Mesenchymal stem cell (in vitro differentiated cells and primary cell): ENCODE results near the gene SAMD4A.

Experiments used
- DNase-seq: peaks from one replicate; pipeline ENCODE4 v3.0.0-alpha.2; 2013
- H2AFZ ChIP-seq: one replicate; pipeline ENCODE4 v1.6.1; 2013; ENCODE audit warnings: low read depth, mild to moderate bottlenecking, control low read depth, inconsistent platforms, low read length, moderate library complexity
- H2AK5ac ChIP-seq: 2 replicates; pipeline ENCODE4 v1.6.1; 2013; ENCODE audit warnings: low read length, moderate library complexity, mild to moderate bottlenecking, inconsistent platforms; ENCODE audit not compliant: severe bottlenecking
- H2BK120ac ChIP-seq: one replicate; pipeline ENCODE4 v1.6.1; 2013; ENCODE audit warnings: low read depth, mild to moderate bottlenecking, inconsistent platforms, low read length, moderate library complexity
- H2BK12ac ChIP-seq, 2 experiments: one replicate each; pipeline ENCODE4 v1.6.1; 2013; ENCODE audit warnings: inconsistent platforms in 2 of 2, low read length in 2 of 2, mild to moderate bottlenecking in 2 of 2, moderate library complexity in 2 of 2, control low read depth in 1 of 2
- H2BK15ac ChIP-seq: one replicate; pipeline ENCODE4 v1.6.1; 2013; ENCODE audit warnings: mild to moderate bottlenecking, low read depth, inconsistent platforms; ENCODE audit not compliant: poor library complexity, severe bottlenecking
- H2BK5ac ChIP-seq: 2 replicates; pipeline ENCODE4 v1.6.1; 2013; ENCODE audit warnings: low read depth, mild to moderate bottlenecking, low read length, control low read depth, inconsistent platforms; ENCODE audit not compliant: poor library complexity, severe bottlenecking
- H3K14ac ChIP-seq, 2 experiments: one replicate each; pipeline ENCODE4 v1.6.1; 2013; ENCODE audit warnings: inconsistent platforms in 2 of 2, low read length in 2 of 2, control low read depth in 1 of 2, mild to moderate bottlenecking in 1 of 2, moderate library complexity in 1 of 2
- H3K18ac ChIP-seq, 2 experiments: one replicate each; pipeline ENCODE4 v1.6.1; 2013; ENCODE audit warnings: inconsistent platforms in 2 of 2, low read length in 2 of 2, control low read depth in 1 of 2, low read depth in 1 of 2, mild to moderate bottlenecking in 1 of 2
- H3K23ac ChIP-seq, 2 experiments: one replicate each; pipeline ENCODE4 v1.6.1; 2013; ENCODE audit warnings: inconsistent platforms in 2 of 2, low read length in 2 of 2, mild to moderate bottlenecking in 2 of 2, moderate library complexity in 2 of 2, control low read depth in 1 of 2
- H3K27ac ChIP-seq: 2 replicates; pipeline ENCODE4 v1.5.1; 2013; ENCODE audit warnings: mild to moderate bottlenecking, moderate library complexity, low read length, control low read depth, inconsistent platforms; ENCODE audit not compliant: poor library complexity, severe bottlenecking
- H3K27me3 ChIP-seq, 2 experiments: 2 replicates each; pipeline versions ENCODE4 v1.6.1 to v1.7.0; 2013; ENCODE audit warnings: low read length in 2 of 2, mild to moderate bottlenecking in 2 of 2, moderate library complexity in 2 of 2, control low read depth in 1 of 2, inconsistent platforms in 1 of 2; ENCODE audit not compliant: control insufficient read depth in 1 of 2, insufficient read depth in 1 of 2
- H3K36me3 ChIP-seq, 2 experiments: 2 replicates each; pipeline versions ENCODE4 v1.6.1 to v1.7.0; 2013; ENCODE audit warnings: low read length in 2 of 2, control low read depth in 1 of 2, inconsistent platforms in 1 of 2, low read depth in 1 of 2, mild to moderate bottlenecking in 1 of 2; ENCODE audit not compliant: insufficient read depth in 2 of 2, control insufficient read depth in 1 of 2
- H3K4ac ChIP-seq, 2 experiments: one replicate each; pipeline ENCODE4 v1.6.1; 2013; ENCODE audit warnings: inconsistent platforms in 2 of 2, low read length in 2 of 2, mild to moderate bottlenecking in 2 of 2, moderate library complexity in 2 of 2, control low read depth in 1 of 2, low read depth in 1 of 2
- H3K4me1 ChIP-seq: 2 replicates; pipeline ENCODE4 v1.6.1; 2013; ENCODE audit warnings: low read depth, low read length, control low read depth; ENCODE audit not compliant: control insufficient read depth, insufficient read depth
- H3K4me2 ChIP-seq: 2 replicates; pipeline ENCODE4 v1.6.1; 2013; ENCODE audit warnings: low read length, mild to moderate bottlenecking, inconsistent platforms; ENCODE audit not compliant: poor library complexity, severe bottlenecking
- H3K4me3 ChIP-seq, 2 experiments: 2 replicates each; pipeline versions ENCODE4 v1.5.1 to v1.7.0; 2013; ENCODE audit warnings: low read length in 2 of 2, mild to moderate bottlenecking in 2 of 2, control low read depth in 1 of 2, low read depth in 1 of 2; ENCODE audit not compliant: insufficient read depth in 1 of 2
- H3K79me1 ChIP-seq: replicated peaks from 2 replicates; pipeline ENCODE4 v1.6.1; 2013; ENCODE audit warnings: mild to moderate bottlenecking, control low read depth, low read length, inconsistent platforms; ENCODE audit not compliant: poor library complexity, severe bottlenecking
- H3K9ac ChIP-seq: 2 replicates; pipeline ENCODE4 v1.7.0; 2013; ENCODE audit warnings: mild to moderate bottlenecking, low read length, moderate library complexity
- H3K9me3 ChIP-seq: 2 replicates; pipeline ENCODE4 v1.7.0; 2013; ENCODE audit warnings: mild to moderate bottlenecking, low read length; ENCODE audit not compliant: control insufficient read depth
- H4K8ac ChIP-seq: one replicate; pipeline ENCODE4 v1.6.1; 2013; ENCODE audit warnings: inconsistent platforms, mild to moderate bottlenecking, low read length, moderate library complexity
- H4K91ac ChIP-seq: one replicate; pipeline ENCODE4 v1.6.1; 2013; ENCODE audit warnings: mild to moderate bottlenecking, low read length, inconsistent platforms
- WGBS: methylation state at CpG from one replicate; pipeline ENCODE4 v1.1.7; 2013; ENCODE audit warnings: mixed read lengths; 5-methylcytosine and 5-hydroxymethylcytosine counted together

The SAMD4A gene

DNA sequence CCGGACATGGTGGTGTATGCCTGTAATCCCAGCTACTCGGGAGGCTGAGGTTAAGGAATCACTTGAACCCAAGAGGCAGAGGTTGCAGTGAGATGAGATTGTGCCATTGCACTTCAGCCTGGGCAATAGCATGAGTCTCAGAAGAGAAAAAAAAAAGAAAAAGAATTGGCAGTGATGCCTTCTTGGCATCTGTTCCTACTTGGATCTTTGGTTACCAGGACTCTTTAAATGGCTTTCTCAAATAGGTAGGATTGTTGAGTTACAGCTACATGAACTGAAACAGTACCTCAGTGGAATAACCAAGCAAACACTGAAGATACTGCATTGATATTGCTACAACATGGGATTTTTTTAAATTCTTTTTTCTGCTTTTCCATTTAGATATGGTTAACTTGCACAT lies 136.8 kb downstream of the SAMD4A start:
- no peak overlapping the region for H3K14ac ChIP-seq
- H2AK5ac ChIP-seq, result no peak overlapping the region
- no peak overlapping the region for H2BK15ac ChIP-seq
- no peak for DNase-seq
- no peak overlapping the region for H3K27ac ChIP-seq
- no peak overlapping the region for H2BK12ac ChIP-seq
- 100% methylated on average over 2 of the region's 2 CpGs for WGBS
- no peak overlapping the region for H3K23ac ChIP-seq
- peaks cover 9 to 11% of the 10 kb centered on the region in 2 experiments for H3K36me3 ChIP-seq
- H3K18ac ChIP-seq, result no peak overlapping the region
- H3K4me3 ChIP-seq, result no peak overlapping the region
- H3K9ac ChIP-seq, result no peak overlapping the region
- no peak overlapping the region for H4K91ac ChIP-seq
- no peak overlapping the region for H2BK120ac ChIP-seq
- H2AFZ ChIP-seq, result no peak overlapping the region
- no peaks in the 10 kb centered on the region for H3K27me3 ChIP-seq
- H3K9me3 ChIP-seq, result no peaks in the 10 kb centered on the region
- H3K4me2 ChIP-seq, result no peak overlapping the region
- no peak overlapping the region for H4K8ac ChIP-seq
- H2BK5ac ChIP-seq, result no peak overlapping the region
- peaks cover 52% of the 10 kb centered on the region for H3K79me1 ChIP-seq
- peaks cover 9% of the 10 kb centered on the region for H3K4me1 ChIP-seq
- no peak overlapping the region for H3K4ac ChIP-seq

DNA sequence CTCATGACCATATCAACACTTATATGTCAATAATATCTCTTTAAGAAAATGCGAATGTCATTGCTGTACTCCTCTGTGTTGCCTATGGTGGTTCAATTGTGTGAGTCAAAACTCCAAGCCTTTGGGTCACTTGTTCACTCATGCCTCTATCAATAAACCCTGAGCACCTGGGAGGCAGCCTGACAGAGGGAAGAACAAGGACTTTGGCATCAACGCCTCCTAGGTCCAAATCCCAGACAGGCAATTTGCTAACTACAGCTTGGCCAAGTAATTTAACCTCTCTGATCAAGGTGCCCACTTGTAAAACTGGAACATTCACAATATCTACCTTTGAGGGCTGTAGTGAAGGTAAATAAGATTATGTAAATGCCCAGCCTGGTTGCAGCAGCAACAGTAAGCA lies 137.8 kb downstream of the SAMD4A start:
- H3K4me1 ChIP-seq, result peaks cover 7% of the 10 kb centered on the region

GRCh38 chr14:54706769-54707168 lies 139.8 kb downstream of the SAMD4A start:
- Histone ChIP-seq H2BK15ac (no peak overlapping the region), H2BK120ac (no peak overlapping the region), H4K91ac (no peak overlapping the region), H3K4me1 (peaks cover 7% of the 10 kb centered on the region), H3K27me3 (no peaks in the 10 kb centered on the region), H3K79me1 (peaks cover 47% of the 10 kb centered on the region), H3K9me3 (no peaks in the 10 kb centered on the region), H2AK5ac (no peak overlapping the region), H3K14ac (no peak overlapping the region), H3K36me3 (peaks cover 11 to 17% of the 10 kb centered on the region in 2 experiments), H2AFZ (no peak overlapping the region), H2BK5ac (no peak overlapping the region), H2BK12ac (no peak overlapping the region), H4K8ac (no peak overlapping the region), H3K18ac (no peak overlapping the region), H3K9ac (no peak overlapping the region), H3K4ac (no peak overlapping the region), H3K23ac (no peak overlapping the region), H3K27ac (no peak overlapping the region), H3K4me3 (no peak overlapping the region), H3K4me2 (no peak overlapping the region)
- 94% methylated on average over 2 of the region's 2 CpGs for WGBS
- no peak for DNase-seq

More for the DNA sequence above, 137.8 kb downstream of the SAMD4A start:
- Histone ChIP-seq H3K4me3 (no peak overlapping the region), H3K9ac (no peak overlapping the region), H3K36me3 (peaks cover 10 to 11% of the 10 kb centered on the region in 2 experiments), H2BK120ac (no peak overlapping the region), H3K4ac (no peak overlapping the region), H3K27me3 (no peaks in the 10 kb centered on the region), H2BK12ac (no peak overlapping the region), H2BK15ac (no peak overlapping the region), H2AK5ac (no peak overlapping the region), H3K79me1 (peaks cover 51% of the 10 kb centered on the region), H4K8ac (no peak overlapping the region), H2BK5ac (no peak overlapping the region), H3K18ac (no peak overlapping the region), H3K9me3 (no peaks in the 10 kb centered on the region), H3K27ac (no peak overlapping the region), H3K4me2 (no peak overlapping the region), H3K14ac (no peak overlapping the region), H2AFZ (no peak overlapping the region), H4K91ac (no peak overlapping the region), H3K23ac (no peak overlapping the region)
- DNase-seq, result no peak
- 100% methylated on average over 2 of the region's 2 CpGs for WGBS

DNA sequence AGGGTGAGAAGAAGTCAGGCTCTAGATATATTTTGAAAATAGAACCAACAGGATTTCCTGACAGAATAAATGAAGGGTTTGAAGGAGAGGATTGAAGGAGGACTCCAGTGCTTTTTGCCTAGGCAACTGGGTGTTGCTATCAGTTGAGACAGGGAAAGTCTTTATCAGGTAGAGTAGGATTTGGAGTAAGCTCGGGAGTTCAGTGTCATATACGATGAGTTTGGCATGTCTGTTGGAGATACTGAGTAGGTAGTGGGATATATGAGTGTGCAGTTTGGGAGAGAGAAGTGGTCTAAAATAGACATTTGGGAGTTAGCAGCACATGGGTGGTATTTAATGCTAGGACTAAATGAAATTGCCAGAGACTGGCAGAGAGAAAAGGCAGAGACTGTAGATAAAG lies 141.2 kb downstream of the SAMD4A start:
- WGBS, result 98% methylated on average over 2 of the region's 2 CpGs

More for the DNA sequence above, 141.2 kb downstream of the SAMD4A start:
- no peak overlapping the region for H2BK120ac ChIP-seq
- H4K91ac ChIP-seq, result no peak overlapping the region
- H2BK5ac ChIP-seq, result no peak overlapping the region
- H2AK5ac ChIP-seq, result no peak overlapping the region
- H3K27ac ChIP-seq, result no peak overlapping the region
- no peak overlapping the region for H3K14ac ChIP-seq
- H3K79me1 ChIP-seq, result peaks cover 46% of the 10 kb centered on the region
- no peak overlapping the region for H3K9ac ChIP-seq
- no peaks in the 10 kb centered on the region for H3K9me3 ChIP-seq
- H3K4me3 ChIP-seq, result no peak overlapping the region
- DNase-seq, result no peak
- no peak overlapping the region for H2BK12ac ChIP-seq
- H3K4ac ChIP-seq, result no peak overlapping the region
- H3K36me3 ChIP-seq, result peaks cover 3 to 10% of the 10 kb centered on the region in 2 experiments
- H4K8ac ChIP-seq, result no peak overlapping the region
- H2AFZ ChIP-seq, result no peak overlapping the region
- no peak overlapping the region for H3K4me2 ChIP-seq
- no peaks in the 10 kb centered on the region for H3K27me3 ChIP-seq
- H3K18ac ChIP-seq, result no peak overlapping the region
- H3K4me1 ChIP-seq, result no peaks in the 10 kb centered on the region
- H2BK15ac ChIP-seq, result no peak overlapping the region
- H3K23ac ChIP-seq, result no peak overlapping the region
